Endodermal cell (in vitro differentiated cells): ENCODE measurements around the gene SMURF1. TPM values are rescaled to one million over a fixed set of nuclear protein-coding genes. Genes with fewer than 3 reads are reported as not detected.

Source experiments
- DNase-seq: peaks from one replicate; pipeline ENCODE4 v3.0.0-alpha.2; 2017
- H3K27ac ChIP-seq: 2 replicates; pipeline ENCODE4 v1.5.1; 2013; ENCODE audit warnings: mild to moderate bottlenecking, low read depth, low read length, moderate library complexity
- H3K27me3 ChIP-seq: 2 replicates; pipeline ENCODE4 v1.6.1; 2013; ENCODE audit warnings: mild to moderate bottlenecking, low read length, moderate library complexity; ENCODE audit not compliant: insufficient read depth, control insufficient read depth, poor library complexity, severe bottlenecking
- H3K36me3 ChIP-seq: 2 replicates; pipeline ENCODE4 v1.7.0; 2013; ENCODE audit warnings: mild to moderate bottlenecking, low read length, moderate library complexity; ENCODE audit not compliant: control insufficient read depth, insufficient read depth
- H3K4me1 ChIP-seq: one replicate; pipeline ENCODE4 v1.7.0; 2013; ENCODE audit warnings: low read length; ENCODE audit not compliant: control insufficient read depth, insufficient read depth
- H3K4me3 ChIP-seq: 2 replicates; pipeline ENCODE4 v1.5.1; 2013; ENCODE audit warnings: mild to moderate bottlenecking, low read length, moderate library complexity
- H3K9ac ChIP-seq: 2 replicates; pipeline ENCODE4 v1.6.1; 2013; ENCODE audit warnings: mild to moderate bottlenecking, low read length, moderate library complexity; ENCODE audit not compliant: poor library complexity, severe bottlenecking; ENCODE audit errors: extremely low read depth
- H3K9me3 ChIP-seq: 2 replicates; pipeline ENCODE4 v1.6.1; 2013; ENCODE audit warnings: mild to moderate bottlenecking, low read length, moderate library complexity; ENCODE audit not compliant: control insufficient read depth
- H3K27ac Mint-ChIP-seq: 2 replicates; pipeline ENCODE4 v1.8.0; 2020; ENCODE audit warnings: mixed read lengths
- H3K27me3 Mint-ChIP-seq: 2 replicates; pipeline ENCODE4 v1.8.0; 2021; ENCODE audit warnings: mild to moderate bottlenecking, mixed read lengths; ENCODE audit not compliant: insufficient read depth
- H3K36me3 Mint-ChIP-seq: 2 replicates; pipeline ENCODE4 v1.8.0; 2020; ENCODE audit warnings: low read depth, mixed read lengths
- H3K4me1 Mint-ChIP-seq: 2 replicates; pipeline ENCODE4 v1.8.0; 2020; ENCODE audit warnings: mixed read lengths
- H3K4me3 Mint-ChIP-seq: 2 replicates; pipeline ENCODE4 v1.8.0; 2020; ENCODE audit warnings: mild to moderate bottlenecking, moderate library complexity, mixed read lengths
- H3K9me3 Mint-ChIP-seq: 2 replicates; pipeline ENCODE4 v1.8.0; 2020; ENCODE audit warnings: mild to moderate bottlenecking, mixed read lengths
- WGBS, 2 experiments: methylation state at CpG; one replicate each; pipeline versions ENCODE4 v1.1.5 to v1.1.7; 2013; ENCODE audit warnings: missing lambda C conversion rate in 2 of 2, mixed read lengths in 1 of 2; ENCODE audit not compliant: insufficient coverage in 1 of 2, insufficient read length in 1 of 2; 5-methylcytosine and 5-hydroxymethylcytosine counted together
- total RNA-seq, 2 donors: library from RNA; stranded (reverse); fragmentation: NEBNext Ultra II Directional in 1 of 2; extraction: Animal tissue kit (Norgen Biotek cat#: 25700) in 1 of 2; gene quantifications; 2 replicates in 1 of 2; 3 replicates in 1 of 2; pipeline ENCODE4 v1.2.1, GENCODE V29; 2021
- TF ChIP-seq, protein P1 (sequence below): fragments of 200-600 bp; sonication (generic); conservative IDR thresholded peaks from 2 replicates; pipeline ENCODE4 v1.5.0; 2021; ENCODE audit warnings: antibody characterized with exemption, mild to moderate bottlenecking

The SMURF1 gene
- total RNA-seq, 2 donors from 2014 or later = 31.6 to 38.1 TPM

DNA sequence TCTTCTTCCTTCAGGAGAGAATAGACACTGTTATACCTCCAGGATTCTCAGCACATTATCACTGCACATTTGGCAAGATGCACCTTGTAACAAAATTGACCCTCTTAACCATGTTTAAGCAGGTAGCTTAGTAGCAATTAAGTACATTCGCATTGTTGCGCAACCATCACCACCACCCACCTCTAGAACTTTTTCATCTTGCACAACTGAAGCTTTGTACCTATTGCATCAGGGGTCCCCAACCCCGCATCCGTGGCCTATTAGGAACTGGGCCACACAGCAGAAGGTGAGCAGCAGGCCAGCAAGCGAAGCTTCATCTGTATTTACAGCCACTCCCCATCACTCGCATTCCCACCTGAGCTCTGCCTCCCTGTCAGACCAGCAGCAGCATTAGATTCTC, 29.9 kb upstream of the SMURF1 start:
- no peak overlapping the region for H3K27ac Mint-ChIP-seq
- H3K36me3 Mint-ChIP-seq = no peaks in the 10 kb centered on the region
- Histone ChIP-seq H3K4me3 (no peak overlapping the region), H3K9ac (no peak overlapping the region), H3K27ac (no peak overlapping the region), H3K27me3 (no peaks in the 10 kb centered on the region), H3K4me1 (no peaks in the 10 kb centered on the region), H3K36me3 (no peaks in the 10 kb centered on the region), H3K9me3 (no peaks in the 10 kb centered on the region)
- no peaks in the 10 kb centered on the region for H3K9me3 Mint-ChIP-seq
- no peak overlapping the region for H3K4me3 Mint-ChIP-seq
- H3K4me1 Mint-ChIP-seq = no peaks in the 10 kb centered on the region
- peaks cover 2% of the 10 kb centered on the region for H3K27me3 Mint-ChIP-seq
- 91% methylated on average over 5 to 6 of the region's 6 CpGs for WGBS, 2 experiments
- TF ChIP-seq, protein P1, sequence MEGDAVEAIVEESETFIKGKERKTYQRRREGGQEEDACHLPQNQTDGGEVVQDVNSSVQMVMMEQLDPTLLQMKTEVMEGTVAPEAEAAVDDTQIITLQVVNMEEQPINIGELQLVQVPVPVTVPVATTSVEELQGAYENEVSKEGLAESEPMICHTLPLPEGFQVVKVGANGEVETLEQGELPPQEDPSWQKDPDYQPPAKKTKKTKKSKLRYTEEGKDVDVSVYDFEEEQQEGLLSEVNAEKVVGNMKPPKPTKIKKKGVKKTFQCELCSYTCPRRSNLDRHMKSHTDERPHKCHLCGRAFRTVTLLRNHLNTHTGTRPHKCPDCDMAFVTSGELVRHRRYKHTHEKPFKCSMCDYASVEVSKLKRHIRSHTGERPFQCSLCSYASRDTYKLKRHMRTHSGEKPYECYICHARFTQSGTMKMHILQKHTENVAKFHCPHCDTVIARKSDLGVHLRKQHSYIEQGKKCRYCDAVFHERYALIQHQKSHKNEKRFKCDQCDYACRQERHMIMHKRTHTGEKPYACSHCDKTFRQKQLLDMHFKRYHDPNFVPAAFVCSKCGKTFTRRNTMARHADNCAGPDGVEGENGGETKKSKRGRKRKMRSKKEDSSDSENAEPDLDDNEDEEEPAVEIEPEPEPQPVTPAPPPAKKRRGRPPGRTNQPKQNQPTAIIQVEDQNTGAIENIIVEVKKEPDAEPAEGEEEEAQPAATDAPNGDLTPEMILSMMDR = no peak
- no peak for DNase-seq

DNA sequence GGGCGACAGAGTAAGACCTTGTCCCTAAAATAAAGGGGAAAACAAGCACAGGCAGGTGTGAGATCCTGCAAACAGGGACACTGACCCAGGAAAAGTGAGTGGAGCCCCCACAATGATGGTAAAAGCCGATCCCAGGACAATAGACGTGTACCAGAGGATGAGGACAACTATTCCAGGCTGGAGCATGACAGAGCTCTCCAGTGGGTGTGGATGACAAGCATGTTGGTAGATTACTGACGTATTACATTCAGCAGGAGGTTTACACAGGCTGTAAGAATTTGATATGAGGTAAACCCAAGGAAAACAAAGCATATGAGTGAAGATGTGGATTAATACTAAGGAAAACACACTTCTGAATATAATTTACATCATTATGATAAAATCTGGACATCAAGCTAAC, 27.8 kb upstream of the SMURF1 start:
- WGBS, 2 experiments = 86 to 90% methylated on average over 4 of the region's 4 CpGs
- no peak for DNase-seq
- H3K4me3 ChIP-seq = no peak overlapping the region
- H3K9ac ChIP-seq = no peak overlapping the region
- H3K36me3 Mint-ChIP-seq = no peaks in the 10 kb centered on the region
- H3K4me1 ChIP-seq = no peaks in the 10 kb centered on the region
- H3K27me3 ChIP-seq = no peaks in the 10 kb centered on the region
- no peak overlapping the region for H3K27ac ChIP-seq
- H3K4me1 Mint-ChIP-seq = peaks cover 2% of the 10 kb centered on the region
- H3K36me3 ChIP-seq = no peaks in the 10 kb centered on the region
- peaks cover 12% of the 10 kb centered on the region for H3K9me3 Mint-ChIP-seq
- H3K4me3 Mint-ChIP-seq = no peak overlapping the region
- H3K27me3 Mint-ChIP-seq = no peaks in the 10 kb centered on the region
- H3K27ac Mint-ChIP-seq = no peak overlapping the region
- TF ChIP-seq, protein P1 = no peak
- H3K9me3 ChIP-seq = no peaks in the 10 kb centered on the region

DNA sequence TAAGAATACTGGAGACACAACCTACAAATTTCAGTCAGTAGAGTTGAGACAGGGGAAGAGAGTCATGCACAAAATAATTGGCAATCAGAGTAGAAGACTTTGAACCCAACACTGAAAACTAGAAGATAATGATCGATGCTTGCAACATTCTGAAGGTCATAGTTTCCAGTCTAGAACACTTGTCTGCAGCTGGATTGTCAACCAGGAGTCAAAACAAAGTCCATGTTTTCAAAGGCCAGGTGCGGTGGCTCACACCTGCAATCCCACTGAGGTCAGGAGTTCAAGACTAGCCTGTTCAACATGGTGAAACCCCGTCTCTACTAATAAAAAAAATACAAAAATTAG, 26.8 kb upstream of the SMURF1 start:
- no peaks in the 10 kb centered on the region for H3K9me3 ChIP-seq
- H3K36me3 ChIP-seq = no peaks in the 10 kb centered on the region
- H3K9ac ChIP-seq = no peak overlapping the region
- no peak overlapping the region for H3K27ac ChIP-seq
- Mint-ChIP-seq H3K4me3 (no peak overlapping the region), H3K4me1 (peaks cover 2% of the 10 kb centered on the region), H3K27me3 (no peaks in the 10 kb centered on the region), H3K36me3 (no peaks in the 10 kb centered on the region), H3K27ac (no peak overlapping the region), H3K9me3 (peaks cover 12% of the 10 kb centered on the region)
- H3K4me3 ChIP-seq = no peak overlapping the region
- DNase-seq = no peak
- no peaks in the 10 kb centered on the region for H3K4me1 ChIP-seq
- TF ChIP-seq, protein P1 = no peak
- no peaks in the 10 kb centered on the region for H3K27me3 ChIP-seq
- WGBS, 2 experiments = 81 to 91% methylated on average over 3 of the region's 3 CpGs
